GM12875 (cell line): ENCODE results near the gene IRF1.

Source experiments
- H3K4me3 ChIP-seq: one replicate; pipeline ENCODE4 v1.5.1; 2011; ENCODE audit warnings: low read depth, low read length, control low read depth
- TF ChIP-seq, protein P1 (sequence below): IDR thresholded peaks from 2 replicates; pipeline ENCODE4 v1.5.1; 2011; ENCODE audit warnings: low read depth, mild to moderate bottlenecking, control low read depth, inconsistent platforms, low read length, moderate library complexity, borderline replicate concordance; ENCODE audit not compliant: insufficient read depth

Gene IRF1

DNA sequence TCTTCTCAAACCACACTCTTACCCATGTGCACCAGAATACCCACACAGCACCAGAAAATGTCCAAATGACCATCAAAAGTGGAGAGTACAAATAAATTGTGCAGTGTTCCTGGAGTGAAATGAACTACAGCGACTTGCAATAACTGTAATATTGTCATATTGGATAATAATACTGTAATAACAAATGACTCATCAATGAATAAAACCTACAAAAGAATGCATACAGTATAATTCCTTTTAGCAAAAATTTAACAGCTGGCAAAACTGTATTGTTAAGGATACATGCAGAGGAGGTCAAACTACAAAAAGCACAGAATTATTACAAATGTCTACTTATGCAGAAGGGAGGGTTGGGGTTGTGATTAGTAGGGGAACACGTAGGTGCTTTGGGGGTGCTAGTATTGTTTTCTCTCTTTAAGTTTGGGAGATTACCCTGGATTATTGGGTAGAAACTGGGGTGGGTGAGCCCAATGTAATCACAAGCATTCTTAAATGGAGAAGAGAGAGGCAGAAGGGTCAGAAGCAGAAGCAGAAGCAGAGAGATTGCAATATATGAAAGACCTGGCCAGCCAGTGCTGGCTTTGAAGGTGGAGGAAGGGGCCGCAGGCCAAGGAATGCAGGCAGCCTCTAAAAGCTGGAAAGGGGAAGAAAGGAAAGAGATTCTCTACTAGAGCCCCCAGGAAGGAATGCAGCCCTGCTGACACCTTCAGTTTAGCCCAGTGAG is 21.8 kb downstream of the IRF1 start:
- TF ChIP-seq, protein P1, sequence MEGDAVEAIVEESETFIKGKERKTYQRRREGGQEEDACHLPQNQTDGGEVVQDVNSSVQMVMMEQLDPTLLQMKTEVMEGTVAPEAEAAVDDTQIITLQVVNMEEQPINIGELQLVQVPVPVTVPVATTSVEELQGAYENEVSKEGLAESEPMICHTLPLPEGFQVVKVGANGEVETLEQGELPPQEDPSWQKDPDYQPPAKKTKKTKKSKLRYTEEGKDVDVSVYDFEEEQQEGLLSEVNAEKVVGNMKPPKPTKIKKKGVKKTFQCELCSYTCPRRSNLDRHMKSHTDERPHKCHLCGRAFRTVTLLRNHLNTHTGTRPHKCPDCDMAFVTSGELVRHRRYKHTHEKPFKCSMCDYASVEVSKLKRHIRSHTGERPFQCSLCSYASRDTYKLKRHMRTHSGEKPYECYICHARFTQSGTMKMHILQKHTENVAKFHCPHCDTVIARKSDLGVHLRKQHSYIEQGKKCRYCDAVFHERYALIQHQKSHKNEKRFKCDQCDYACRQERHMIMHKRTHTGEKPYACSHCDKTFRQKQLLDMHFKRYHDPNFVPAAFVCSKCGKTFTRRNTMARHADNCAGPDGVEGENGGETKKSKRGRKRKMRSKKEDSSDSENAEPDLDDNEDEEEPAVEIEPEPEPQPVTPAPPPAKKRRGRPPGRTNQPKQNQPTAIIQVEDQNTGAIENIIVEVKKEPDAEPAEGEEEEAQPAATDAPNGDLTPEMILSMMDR = no peak
- no peak overlapping the region for H3K4me3 ChIP-seq

DNA sequence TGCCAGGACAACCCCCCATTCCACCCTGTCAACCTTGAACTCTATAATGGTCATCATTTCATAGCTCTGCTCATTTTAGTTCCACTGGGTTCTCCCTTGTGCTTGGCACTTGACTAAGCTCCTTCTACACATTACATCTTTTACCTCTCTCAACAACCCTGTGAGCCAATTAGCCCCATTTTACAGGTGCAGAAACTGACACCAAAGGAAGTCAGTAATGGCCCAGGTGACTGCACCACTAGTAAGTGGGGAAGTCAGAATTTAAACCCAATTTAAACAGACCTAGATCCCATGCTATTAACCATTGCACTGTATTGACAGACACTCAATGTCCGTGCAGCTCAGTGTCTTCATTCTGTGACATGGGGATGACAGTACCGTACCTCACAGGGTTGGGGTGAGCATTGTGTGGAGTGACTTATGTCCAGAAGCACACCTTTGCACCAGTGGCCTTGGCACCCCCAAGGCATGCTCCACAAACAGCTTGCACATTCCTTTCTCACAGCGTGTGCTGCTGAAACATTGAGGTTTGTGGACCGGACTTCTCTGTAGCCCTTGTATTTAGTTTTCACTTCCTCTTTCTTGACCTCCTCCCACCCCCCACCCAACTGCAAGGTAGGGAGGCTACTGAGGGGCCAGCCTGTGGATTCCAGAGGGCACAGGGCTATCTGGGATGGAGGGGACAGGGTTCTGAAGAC is 23.1 kb downstream of the IRF1 start:
- TF ChIP-seq, protein P1 = no peak
- no peak overlapping the region for H3K4me3 ChIP-seq

DNA sequence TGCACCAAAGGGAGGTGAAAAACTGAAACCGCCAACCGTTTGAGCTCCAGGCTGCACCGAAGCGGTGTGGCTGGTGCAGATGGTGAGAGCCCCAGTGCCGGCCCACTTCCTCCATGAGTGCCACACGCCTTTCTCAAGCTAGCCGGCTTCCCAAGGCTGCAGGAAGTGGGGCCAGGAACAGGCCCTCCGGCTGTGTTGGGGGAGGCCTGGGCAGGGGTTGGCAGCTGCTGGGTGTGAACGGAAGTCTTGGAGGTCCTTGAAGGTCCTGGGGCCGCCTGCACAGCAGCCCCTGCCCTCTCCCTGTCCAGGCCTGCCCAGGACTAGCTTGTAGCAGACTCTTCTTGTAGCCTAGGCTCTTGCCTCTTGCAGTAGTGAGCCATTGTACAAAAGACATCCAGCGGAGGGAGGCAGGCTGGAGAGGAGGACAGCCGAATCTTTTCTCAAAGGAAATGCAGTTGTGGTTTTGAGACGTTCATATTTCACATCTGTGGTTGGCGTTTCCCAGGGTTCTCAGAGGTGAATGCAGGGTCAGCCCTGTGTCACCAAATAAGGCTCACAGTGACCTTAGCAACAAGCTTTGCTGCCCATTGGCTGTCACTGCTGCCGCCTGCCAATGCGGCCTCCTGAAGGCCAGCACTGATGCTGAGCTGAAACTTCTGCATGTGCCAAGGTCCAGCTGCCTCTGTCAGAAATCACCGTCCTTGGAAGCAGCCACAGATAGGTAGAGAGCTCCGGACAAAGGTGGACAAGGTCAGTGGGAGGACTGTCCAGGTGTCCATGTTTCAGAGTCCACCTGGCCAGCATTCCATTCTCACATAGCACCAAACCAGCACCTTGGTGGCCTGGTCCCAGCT is 23.9 kb downstream of the IRF1 start:
- H3K4me3 ChIP-seq = peak overlapping the region; percentile 21
- TF ChIP-seq, protein P1 = no peak

DNA sequence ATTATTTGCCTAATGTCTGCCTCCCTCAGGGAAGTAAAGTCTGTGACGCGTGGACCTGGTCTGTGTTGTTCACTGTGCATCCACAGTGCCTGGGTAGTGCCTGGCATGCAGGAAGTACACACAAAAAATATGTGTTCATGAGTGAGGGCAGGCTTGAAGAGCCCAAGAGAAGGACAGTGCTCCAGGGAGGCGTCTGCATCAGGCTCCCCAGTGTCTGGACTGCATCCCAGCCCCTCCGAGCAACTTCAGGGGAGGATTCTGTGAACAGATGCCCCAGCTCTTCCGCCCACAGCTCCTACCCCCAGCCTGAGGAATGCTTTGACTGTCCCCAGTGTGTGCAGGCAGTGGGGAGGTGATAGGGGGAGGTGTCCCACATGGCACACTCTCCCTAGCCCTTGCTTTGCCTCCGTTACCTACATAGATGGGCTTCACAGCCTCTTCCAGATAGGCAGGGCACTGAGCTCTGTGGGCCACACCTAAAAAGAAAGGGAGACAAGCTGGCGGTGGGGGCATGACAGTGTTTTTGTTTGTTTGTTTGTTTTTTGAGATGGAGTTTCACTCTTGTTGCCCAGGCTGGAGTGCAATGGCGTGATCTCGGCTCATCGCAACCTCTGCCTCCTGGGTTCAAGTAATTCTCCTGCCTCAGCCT is 25.4 kb downstream of the IRF1 start:
- no peak overlapping the region for H3K4me3 ChIP-seq
- TF ChIP-seq, protein P1 = no peak

DNA sequence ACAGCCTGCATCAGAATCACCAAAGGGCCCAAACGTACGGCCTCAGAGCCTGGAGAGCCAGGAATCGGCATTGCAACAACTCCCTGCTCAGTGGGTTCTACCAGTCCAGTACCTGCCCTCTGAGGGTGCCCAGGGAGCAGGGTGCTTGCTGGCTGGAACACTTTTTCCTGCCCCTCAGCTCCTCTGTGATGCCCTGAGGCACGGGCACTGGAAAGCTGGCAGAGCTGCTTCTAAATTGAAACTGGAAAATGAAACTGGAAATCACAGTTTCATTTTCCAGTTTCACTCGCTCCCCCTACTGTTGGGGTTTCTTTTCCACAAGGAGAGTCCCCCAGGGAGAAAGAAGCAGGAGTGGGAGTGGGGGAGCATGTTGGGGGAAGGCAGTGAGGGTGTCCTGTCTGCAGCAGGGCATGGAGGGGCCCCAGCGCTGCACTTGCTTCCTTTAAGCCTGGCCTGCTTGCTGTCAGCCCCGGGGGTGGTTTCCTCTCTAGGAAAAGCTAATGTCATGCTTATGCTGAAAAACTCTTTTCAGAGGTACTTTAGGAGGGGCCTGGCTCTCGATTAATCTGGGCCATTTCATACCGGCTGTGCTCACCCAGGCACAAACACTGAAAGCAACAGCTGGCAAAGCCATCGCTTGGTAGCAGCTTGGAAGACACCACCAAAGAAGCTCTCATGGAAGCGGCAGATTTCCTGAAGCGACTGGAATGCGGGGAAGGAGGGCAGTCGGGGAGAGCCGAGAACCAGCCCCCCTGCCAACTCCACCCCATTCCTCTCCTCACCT is 26.2 kb downstream of the IRF1 start:
- TF ChIP-seq, protein P1 = no peak
- no peak overlapping the region for H3K4me3 ChIP-seq

DNA sequence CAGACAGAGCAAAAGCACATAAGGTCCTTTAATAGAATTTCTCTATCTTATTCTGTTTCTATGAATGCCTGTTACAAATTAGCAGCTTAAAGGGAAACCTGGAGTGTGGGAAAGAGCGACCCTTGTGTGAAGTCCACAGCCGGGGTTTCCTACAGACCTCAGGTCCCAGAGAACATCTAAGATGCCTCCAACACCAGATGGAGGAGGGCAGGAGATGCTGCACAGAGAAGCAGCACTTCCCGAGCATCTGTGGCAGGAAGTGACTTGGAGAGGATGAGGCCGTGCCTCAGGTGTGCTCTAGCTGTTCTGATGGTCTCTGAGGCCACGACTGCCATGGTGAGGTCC is 26.8 kb downstream of the IRF1 start:
- TF ChIP-seq, protein P1 = no peak
- H3K4me3 ChIP-seq = no peak overlapping the region
